KMS-11 (cell line): Measurements from ENCODE around the gene SHROOM2.

Experiments
- H2AFZ ChIP-seq: fragments of 200-600 bp; sonication (generic); 2 replicates; pipeline ENCODE4 v1.6.1; 2016; ENCODE audit warnings: antibody characterized with exemption, mixed run types, low read depth
- H3K27ac ChIP-seq: fragments of 200-600 bp; sonication (generic); 2 replicates; pipeline ENCODE4 v1.6.1; 2016; ENCODE audit warnings: mild to moderate bottlenecking, mixed run types
- H3K27me3 ChIP-seq: fragments of 200-600 bp; sonication (generic); 2 replicates; pipeline ENCODE4 v1.6.1; 2017; ENCODE audit warnings: mild to moderate bottlenecking, low read depth, mixed run types, moderate library complexity; ENCODE audit not compliant: insufficient read depth
- H3K36me3 ChIP-seq: fragments of 200-600 bp; sonication (generic); 2 replicates; pipeline ENCODE4 v1.6.1; 2017; ENCODE audit warnings: mild to moderate bottlenecking, mixed run types; ENCODE audit not compliant: insufficient read depth
- H3K4me1 ChIP-seq: fragments of 200-600 bp; sonication (generic); 2 replicates; pipeline ENCODE4 v1.6.1; 2016; ENCODE audit warnings: mild to moderate bottlenecking, low read depth, mixed run types; ENCODE audit not compliant: poor library complexity, severe bottlenecking
- H3K4me2 ChIP-seq: fragments of 200-600 bp; sonication (generic); 2 replicates; pipeline ENCODE4 v1.7.0; 2016; ENCODE audit warnings: mild to moderate bottlenecking, mixed run types
- H3K4me3 ChIP-seq: fragments of 200-600 bp; sonication (generic); IDR thresholded peaks from 2 replicates; pipeline ENCODE4 v1.6.1; 2017; ENCODE audit warnings: low read depth, low read length, mixed read lengths; ENCODE audit not compliant: insufficient read depth
- H3K79me2 ChIP-seq: fragments of 200-600 bp; sonication (generic); 2 replicates; pipeline ENCODE4 v1.6.1; 2016; ENCODE audit warnings: low read depth, mixed run types; ENCODE audit not compliant: insufficient read depth
- H3K9ac ChIP-seq: fragments of 200-600 bp; sonication (generic); 2 replicates; pipeline ENCODE4 v1.6.1; 2016; ENCODE audit warnings: mild to moderate bottlenecking, mixed run types
- H4K20me1 ChIP-seq: fragments of 200-600 bp; sonication (generic); 2 replicates; pipeline ENCODE4 v1.6.1; 2016; ENCODE audit warnings: mild to moderate bottlenecking, mixed run types; ENCODE audit not compliant: insufficient read depth
- CTCF ChIP-seq: fragments of 200-600 bp; sonication (generic); conservative IDR thresholded peaks from 2 replicates; pipeline ENCODE4 v1.6.1; 2017; ENCODE audit warnings: low read depth, mild to moderate bottlenecking, antibody characterized with exemption, low read length, moderate library complexity, mixed read lengths

The SHROOM2 gene

GRCh38 chrX:9953396-9953795 is 167.2 kb downstream of the SHROOM2 start:
- Histone ChIP-seq H3K4me3 (no peak overlapping the region), H4K20me1 (no peaks in the 10 kb centered on the region), H3K4me1 (no peaks in the 10 kb centered on the region), H2AFZ (no peak overlapping the region), H3K4me2 (no peak overlapping the region), H3K36me3 (no peaks in the 10 kb centered on the region), H3K79me2 (no peaks in the 10 kb centered on the region), H3K27me3 (no peaks in the 10 kb centered on the region), H3K27ac (no peak overlapping the region), H3K9ac (no peak overlapping the region)
- no peak for TF ChIP-seq CTCF

GRCh38 chrX:9955506-9955905 is 169.3 kb downstream of the SHROOM2 start:
- Histone ChIP-seq H3K36me3 (no peaks in the 10 kb centered on the region), H3K27me3 (no peaks in the 10 kb centered on the region), H3K79me2 (no peaks in the 10 kb centered on the region), H3K4me1 (no peaks in the 10 kb centered on the region), H3K27ac (no peak overlapping the region), H3K4me2 (no peak overlapping the region), H3K4me3 (no peak overlapping the region), H2AFZ (no peak overlapping the region), H4K20me1 (no peaks in the 10 kb centered on the region), H3K9ac (no peak overlapping the region)
- no peak for TF ChIP-seq CTCF

- H3K4me3 ChIP-seq: no peak overlapping the region
- H3K27me3 ChIP-seq: no peaks in the 10 kb centered on the region
- H3K27ac ChIP-seq: no peak overlapping the region
- TF ChIP-seq CTCF: no peak
- H3K36me3 ChIP-seq: no peaks in the 10 kb centered on the region
- H3K9ac ChIP-seq: no peak overlapping the region
- no peak overlapping the region for H2AFZ ChIP-seq
- H4K20me1 ChIP-seq: no peaks in the 10 kb centered on the region
- no peaks in the 10 kb centered on the region for H3K79me2 ChIP-seq
- H3K4me2 ChIP-seq: no peak overlapping the region
- H3K4me1 ChIP-seq: no peaks in the 10 kb centered on the region
Observed at GRCh38 chrX:9957743-9958142, 171.5 kb downstream of the SHROOM2 start.

- Histone ChIP-seq H3K4me2 (no peak overlapping the region), H3K79me2 (no peaks in the 10 kb centered on the region), H3K4me1 (no peaks in the 10 kb centered on the region), H3K9ac (no peak overlapping the region), H2AFZ (no peak overlapping the region), H3K27ac (no peak overlapping the region), H3K36me3 (no peaks in the 10 kb centered on the region), H3K4me3 (no peak overlapping the region), H3K27me3 (no peaks in the 10 kb centered on the region), H4K20me1 (no peaks in the 10 kb centered on the region)
- no peak for TF ChIP-seq CTCF
Observed at GRCh38 chrX:9958183-9958582, 172.0 kb downstream of the SHROOM2 start.

GRCh38 chrX:9961750-9962149 is 175.5 kb downstream of the SHROOM2 start:
- Histone ChIP-seq H3K36me3 (no peaks in the 10 kb centered on the region), H3K79me2 (no peaks in the 10 kb centered on the region), H3K27me3 (no peaks in the 10 kb centered on the region), H3K27ac (no peak overlapping the region), H3K4me1 (no peaks in the 10 kb centered on the region), H4K20me1 (no peaks in the 10 kb centered on the region), H3K4me2 (no peak overlapping the region), H3K4me3 (no peak overlapping the region), H3K9ac (no peak overlapping the region), H2AFZ (no peak overlapping the region)
- TF ChIP-seq CTCF: no peak
